HG03025 (cell line): ENCODE data around the gene RANBP17.

Source experiments
- ATAC-seq: cut with Tn5 transposase; IDR thresholded peaks from one replicate; pipeline ENCODE4 v1.9.1; 2021; ENCODE audit warnings: mild to moderate bottlenecking, moderate library complexity; ENCODE audit not compliant: unreplicated experiment, low FRiP score

The RANBP17 gene

GRCh38 chr5:171226096-171226754 is 364.4 kb downstream of the RANBP17 start:
- no peak for ATAC-seq

DNA sequence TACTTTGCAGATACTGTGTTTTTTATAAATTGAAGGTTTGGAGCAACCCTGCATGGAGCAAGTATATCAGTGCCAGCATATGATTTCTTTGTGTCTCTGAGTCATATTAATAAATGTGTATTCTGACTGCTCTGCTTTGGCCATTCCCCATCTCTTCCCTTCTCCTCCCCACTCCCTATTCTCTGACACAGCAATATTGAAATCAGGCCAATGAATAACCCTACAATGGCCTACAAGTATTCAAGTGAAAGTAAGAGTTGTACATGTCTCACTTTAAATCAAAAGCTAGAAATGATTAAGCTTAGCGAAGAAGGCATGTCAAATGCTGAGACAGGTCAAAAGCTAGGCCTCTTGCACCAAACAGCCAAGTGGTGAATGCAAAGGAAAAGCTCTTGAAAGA is 365.0 kb downstream of the RANBP17 start:
- no peak for ATAC-seq

GRCh38 chr5:171236651-171237050 is 374.8 kb downstream of the RANBP17 start:
- no peak for ATAC-seq

GRCh38 chr5:171242521-171242920 is 380.7 kb downstream of the RANBP17 start:
- no peak for ATAC-seq

DNA sequence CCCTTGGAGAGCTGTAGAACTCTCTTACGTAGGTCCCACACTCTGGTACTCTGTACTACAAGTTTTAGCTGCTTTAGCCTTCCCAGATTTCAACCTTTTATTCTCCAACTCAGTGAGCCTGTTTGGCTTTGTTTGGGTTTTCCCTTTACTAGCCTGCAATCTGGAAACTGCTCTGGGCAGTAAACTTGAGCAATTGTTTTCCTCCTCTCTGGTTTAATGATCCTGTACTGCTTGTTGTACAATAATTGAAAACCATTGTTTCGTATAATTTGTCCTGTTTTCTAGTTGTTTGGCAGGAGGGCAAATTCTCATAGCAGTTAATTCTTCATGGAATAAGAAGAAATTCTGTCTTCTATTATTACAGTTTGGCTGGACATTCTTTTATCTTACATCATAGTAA is 384.4 kb downstream of the RANBP17 start:
- no peak for ATAC-seq

- ATAC-seq = no peak
These were observed 387.6 kb downstream of the RANBP17 start for GRCh38 chr5:171249460-171249859.

- ATAC-seq = no peak
These were observed 388.9 kb downstream of the RANBP17 start for GRCh38 chr5:171250738-171251137.

- no peak for ATAC-seq
These were observed 389.7 kb downstream of the RANBP17 start for GRCh38 chr5:171251519-171251918.

- no peak for ATAC-seq
These were observed 390.9 kb downstream of the RANBP17 start for GRCh38 chr5:171252674-171253073.

- no peak for ATAC-seq
These were observed 397.1 kb downstream of the RANBP17 start for GRCh38 chr5:171258737-171259415.

- no peak for ATAC-seq
These were observed 399.5 kb downstream of the RANBP17 start for GRCh38 chr5:171261361-171261760.

DNA sequence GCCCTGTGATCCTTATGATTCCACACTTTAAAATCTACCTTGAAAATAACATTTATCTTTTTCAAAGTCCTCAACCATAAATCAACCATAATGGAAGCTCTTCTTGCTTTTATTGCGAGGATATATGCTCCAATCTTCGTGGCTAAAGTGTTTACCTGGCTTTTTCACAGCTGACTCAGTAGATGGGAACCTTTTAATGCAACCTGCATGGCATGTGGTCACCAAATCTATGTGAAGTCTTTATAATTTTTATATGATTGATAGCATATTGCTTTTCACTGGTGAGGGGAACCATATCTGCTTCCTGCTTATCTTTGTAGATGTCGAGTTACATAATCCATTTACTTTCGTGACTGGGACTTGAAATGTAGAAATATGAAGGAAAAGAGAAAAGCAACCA is 400.1 kb downstream of the RANBP17 start:
- no peak for ATAC-seq

DNA sequence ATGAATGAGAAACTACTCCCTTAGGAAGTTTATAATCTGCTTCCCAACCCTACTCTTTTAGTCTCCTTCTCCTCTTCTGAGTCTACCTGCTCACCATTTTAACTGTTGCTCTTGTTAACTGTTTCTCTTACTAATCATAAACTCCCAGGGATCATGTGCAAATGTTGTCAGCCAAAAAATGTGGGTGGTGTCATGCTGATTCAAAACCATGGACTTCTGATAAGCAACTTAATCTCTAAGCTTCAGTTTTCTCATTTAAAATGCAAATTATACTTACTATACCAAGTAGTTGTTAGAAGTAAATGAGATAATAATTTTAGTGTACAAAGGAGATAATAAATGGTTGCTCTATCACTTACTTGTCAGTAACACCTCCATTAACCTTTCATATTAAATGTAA is 401.4 kb downstream of the RANBP17 start:
- ATAC-seq = no peak

- no peak for ATAC-seq
These were observed 403.0 kb downstream of the RANBP17 start for GRCh38 chr5:171264843-171265242.

DNA sequence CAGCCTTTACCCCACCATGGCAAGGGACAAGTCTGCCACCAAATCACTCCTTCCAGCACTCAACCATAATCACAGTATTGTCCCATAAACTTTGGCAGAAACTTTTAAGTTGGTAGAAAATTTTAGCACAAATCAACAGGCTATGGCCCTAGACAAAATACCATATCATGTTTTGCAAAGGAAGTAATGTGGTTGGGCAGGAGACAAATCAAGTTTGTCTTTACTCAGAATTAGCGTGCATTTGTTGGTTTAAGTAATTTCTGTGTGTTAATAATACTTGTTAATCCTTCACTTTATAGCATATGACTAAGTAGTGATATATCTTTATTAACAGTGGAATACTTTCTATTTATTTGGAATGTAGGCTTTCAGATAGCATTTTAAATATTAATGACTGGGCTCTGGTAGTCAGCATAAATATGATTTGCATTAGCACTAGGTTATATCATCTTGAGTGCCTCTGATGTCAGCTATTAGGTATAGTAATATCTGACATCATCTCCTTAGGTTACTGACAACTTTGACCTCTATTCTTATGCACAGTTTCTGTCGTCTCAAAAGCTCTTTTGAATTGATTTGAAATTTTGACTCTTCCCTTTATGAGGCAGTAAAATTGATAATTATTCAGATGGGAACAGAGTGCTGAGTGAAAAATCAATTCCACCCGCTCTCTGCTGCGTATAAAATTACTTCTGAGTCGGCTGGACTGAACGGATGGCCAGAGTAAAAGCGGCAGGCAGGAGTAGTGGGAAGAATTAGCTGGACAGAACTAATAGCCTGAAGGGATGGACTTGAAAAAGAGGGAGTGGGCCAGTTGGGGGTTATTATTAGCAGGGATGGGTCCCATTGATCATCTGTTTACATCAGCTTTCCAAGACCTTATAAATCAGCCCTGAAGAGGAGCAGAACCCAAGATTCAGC is 407.1 kb downstream of the RANBP17 start:
- no peak for ATAC-seq

GRCh38 chr5:171269717-171270116 is 407.9 kb downstream of the RANBP17 start:
- ATAC-seq = no peak

GRCh38 chr5:171270136-171270535 is 408.3 kb downstream of the RANBP17 start:
- ATAC-seq = no peak

GRCh38 chr5:171271798-171272197 is 410.0 kb downstream of the RANBP17 start:
- no peak for ATAC-seq

- ATAC-seq = no peak
These were observed 411.5 kb downstream of the RANBP17 start for GRCh38 chr5:171272996-171273970.
